ENCODE data around the gene NFKBIB.

Gene NFKBIB

DNA sequence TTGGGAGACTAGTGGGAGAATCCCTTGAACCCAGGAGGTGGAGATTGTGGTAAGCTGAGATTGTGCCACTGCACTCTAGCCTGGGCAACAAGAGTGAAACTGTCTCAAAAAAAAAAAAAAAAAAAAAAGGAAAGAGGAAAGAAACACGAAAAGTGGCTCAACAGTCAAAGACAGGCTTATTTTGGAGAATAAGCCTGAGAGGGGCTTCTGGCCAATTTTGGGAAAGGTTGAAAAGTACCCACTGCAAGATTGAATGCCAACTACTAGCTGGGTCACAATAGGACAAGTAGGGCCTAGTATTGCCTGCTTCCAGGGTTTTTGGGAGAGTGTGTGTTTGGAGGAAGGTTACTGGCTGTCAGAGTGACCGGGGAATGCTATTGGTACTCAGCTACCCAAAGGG lies 58.5 kb downstream of the NFKBIB start:
- DNase-seq (ENCODE audit: low spot score): no peak

Data from pons (tissue), 1 donor.